Lower leg skin (tissue), 3 donors: ENCODE results near the gene ELAC2.

Source experiments
- POLR2A ChIP-seq, 2 donors: fragments of 450-650 bp; IDR thresholded peaks; one replicate each; pipeline ENCODE4 v1.6.1; 2016 to 2017; ENCODE audit warnings: antibody characterized with exemption in 2 of 2, mild to moderate bottlenecking in 1 of 2, moderate library complexity in 1 of 2
- TF ChIP-seq, protein P1 (sequence below), 3 donors: fragments of 450-650 bp; IDR thresholded peaks; one replicate each; pipeline ENCODE4 v1.5.1; 2016; ENCODE audit warnings: antibody characterized with exemption in 3 of 3, mild to moderate bottlenecking in 3 of 3, moderate library complexity in 2 of 3

DNA sequence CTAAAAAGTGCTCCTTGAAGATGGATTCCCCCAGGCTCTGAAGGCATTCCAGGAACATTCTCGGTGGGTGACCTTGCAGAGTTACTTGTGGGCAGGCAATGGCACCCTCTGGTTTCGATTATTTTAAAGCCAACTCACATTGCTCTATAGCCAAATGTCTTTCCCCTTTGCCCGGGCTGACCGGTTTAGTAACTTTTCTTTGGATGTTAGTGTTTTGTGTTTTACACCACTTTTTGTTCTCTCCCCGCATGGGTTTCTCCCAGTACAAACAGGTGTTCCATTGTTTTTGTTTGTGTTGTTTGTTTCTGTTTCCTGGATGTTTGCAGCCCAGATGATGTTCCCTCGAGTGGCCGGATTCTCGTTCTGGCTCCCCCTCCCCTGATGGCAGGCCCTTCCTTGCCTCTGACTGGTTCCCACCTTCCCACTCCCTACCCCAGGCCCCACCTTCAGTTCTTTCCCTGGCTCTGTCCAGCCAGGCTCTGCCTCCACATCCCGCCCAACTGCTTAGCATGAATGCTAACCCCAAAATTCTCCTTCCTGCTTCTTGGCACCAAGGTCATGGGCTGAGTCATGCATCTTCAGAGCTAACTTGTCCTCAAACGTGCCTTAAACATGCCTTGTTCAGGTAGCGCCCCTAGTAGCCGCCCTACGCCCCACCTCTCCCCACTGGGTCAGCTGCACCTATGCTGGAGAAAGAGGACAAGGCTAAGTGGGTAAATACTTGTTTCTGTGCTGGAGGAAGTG is 40.6 kb downstream of the ELAC2 start:
- TF ChIP-seq, protein P1, sequence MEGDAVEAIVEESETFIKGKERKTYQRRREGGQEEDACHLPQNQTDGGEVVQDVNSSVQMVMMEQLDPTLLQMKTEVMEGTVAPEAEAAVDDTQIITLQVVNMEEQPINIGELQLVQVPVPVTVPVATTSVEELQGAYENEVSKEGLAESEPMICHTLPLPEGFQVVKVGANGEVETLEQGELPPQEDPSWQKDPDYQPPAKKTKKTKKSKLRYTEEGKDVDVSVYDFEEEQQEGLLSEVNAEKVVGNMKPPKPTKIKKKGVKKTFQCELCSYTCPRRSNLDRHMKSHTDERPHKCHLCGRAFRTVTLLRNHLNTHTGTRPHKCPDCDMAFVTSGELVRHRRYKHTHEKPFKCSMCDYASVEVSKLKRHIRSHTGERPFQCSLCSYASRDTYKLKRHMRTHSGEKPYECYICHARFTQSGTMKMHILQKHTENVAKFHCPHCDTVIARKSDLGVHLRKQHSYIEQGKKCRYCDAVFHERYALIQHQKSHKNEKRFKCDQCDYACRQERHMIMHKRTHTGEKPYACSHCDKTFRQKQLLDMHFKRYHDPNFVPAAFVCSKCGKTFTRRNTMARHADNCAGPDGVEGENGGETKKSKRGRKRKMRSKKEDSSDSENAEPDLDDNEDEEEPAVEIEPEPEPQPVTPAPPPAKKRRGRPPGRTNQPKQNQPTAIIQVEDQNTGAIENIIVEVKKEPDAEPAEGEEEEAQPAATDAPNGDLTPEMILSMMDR (IDR thresholded peaks at IDR 0.05) = no peak
- TF ChIP-seq POLR2A (IDR thresholded peaks at IDR 0.05) = no peak
